SU-DHL-6 (cell line): ENCODE measurements around the gene SIDT2.

Source experiments
- H2AFZ ChIP-seq: fragments of 200-600 bp; sonication (generic); 2 replicates; pipeline ENCODE4 v1.6.1; 2014; ENCODE audit warnings: low read depth, mild to moderate bottlenecking, moderate library complexity, mixed read lengths, antibody characterized with exemption, low read length; ENCODE audit not compliant: severe bottlenecking
- H3F3A ChIP-seq: fragments of 200-600 bp; shearing (Covaris generic); 2 replicates; pipeline ENCODE4 v1.6.0; 2016; ENCODE audit warnings: antibody characterized with exemption, mild to moderate bottlenecking; ENCODE audit not compliant: insufficient read depth
- H3K27ac ChIP-seq: fragments of 200-600 bp; sonication (generic); 2 replicates; pipeline ENCODE4 v1.5.1; 2016; ENCODE audit warnings: low read depth, mild to moderate bottlenecking, low read length, moderate library complexity, mixed read lengths
- H3K27me3 ChIP-seq: fragments of 200-600 bp; sonication (generic), shearing (Covaris generic); 2 replicates; pipeline ENCODE4 v1.6.0; 2014; ENCODE audit warnings: mild to moderate bottlenecking, low read length
- H3K36me3 ChIP-seq: fragments of 200-600 bp; sonication (generic); 2 replicates; pipeline ENCODE4 v1.6.1; 2014; ENCODE audit warnings: mild to moderate bottlenecking, low read length, mixed read lengths
- H3K4me2 ChIP-seq: fragments of 300-600, 200-600 bp; shearing (Covaris generic), sonication (generic); 2 replicates; pipeline ENCODE4 v1.6.0; 2014; ENCODE audit warnings: low read length, low read depth, mild to moderate bottlenecking; ENCODE audit not compliant: poor library complexity, severe bottlenecking
- H3K4me3 ChIP-seq: fragments of 200-600 bp; sonication (generic); 2 replicates; pipeline ENCODE4 v1.5.1; 2014; ENCODE audit warnings: antibody characterized with exemption, low read length, mild to moderate bottlenecking, mixed read lengths; ENCODE audit not compliant: insufficient read depth, poor library complexity, severe bottlenecking
- H3K79me2 ChIP-seq: fragments of 200-600 bp; sonication (generic); 2 replicates; pipeline ENCODE4 v1.6.1; 2014; ENCODE audit warnings: mild to moderate bottlenecking, low read length, moderate library complexity; ENCODE audit not compliant: insufficient read depth
- H3K9ac ChIP-seq: fragments of 200-600 bp; sonication (generic); 2 replicates; pipeline ENCODE4 v1.7.0; 2014; ENCODE audit warnings: mild to moderate bottlenecking, low read length
- H3K9me2 ChIP-seq: fragments of 200-600 bp; sonication (generic); replicated peaks from 2 replicates; pipeline ENCODE4 v1.6.1; 2014; ENCODE audit warnings: low read length; ENCODE audit not compliant: insufficient read depth
- H3K9me3 ChIP-seq: fragments of 200-600 bp; sonication (generic); 2 replicates; pipeline ENCODE4 v1.6.1; 2014; ENCODE audit warnings: low read length, mixed read lengths; ENCODE audit not compliant: insufficient read depth
- H4K20me1 ChIP-seq: fragments of 200-600 bp; sonication (generic); 2 replicates; pipeline ENCODE4 v1.6.1; 2014; ENCODE audit warnings: low read depth, mild to moderate bottlenecking, antibody characterized with exemption, low read length, moderate library complexity, mixed read lengths
- CTCF ChIP-seq: fragments of 200-600 bp; sonication (generic); IDR thresholded peaks from one replicate; pipeline ENCODE4 v1.5.1; 2017; ENCODE audit warnings: antibody characterized with exemption, mild to moderate bottlenecking, low read length, moderate library complexity; ENCODE audit not compliant: insufficient read depth, poor library complexity, severe bottlenecking
- EZH2phosphoT487 ChIP-seq: fragments of 200-600 bp; sonication (generic), shearing (Covaris generic); conservative IDR thresholded peaks from 2 replicates; pipeline ENCODE4 v1.6.1; 2018; ENCODE audit warnings: mild to moderate bottlenecking, antibody characterized with exemption, low read length, moderate library complexity, mixed read lengths

SIDT2 gene

GRCh38 chr11:117199916-117200812 is 21.6 kb downstream of the SIDT2 start:
- Histone ChIP-seq H3K9me3 (no peaks in the 10 kb centered on the region), H3K79me2 (no peaks in the 10 kb centered on the region), H3K36me3 (no peaks in the 10 kb centered on the region), H3K9me2 (no peaks in the 10 kb centered on the region), H3K27ac (no peak overlapping the region), H3F3A (no peaks in the 10 kb centered on the region), H3K9ac (no peak overlapping the region), H4K20me1 (no peaks in the 10 kb centered on the region), H2AFZ (no peak overlapping the region), H3K27me3 (no peaks in the 10 kb centered on the region), H3K4me3 (no peak overlapping the region), H3K4me2 (no peak overlapping the region)
- TF ChIP-seq CTCF (no peak), EZH2phosphoT487 (no peak)

GRCh38 chr11:117200813-117201657 is 22.5 kb downstream of the SIDT2 start:
- H3K4me3 ChIP-seq: no peak overlapping the region

GRCh38 chr11:117201658-117202305 is 23.2 kb downstream of the SIDT2 start:
- Histone ChIP-seq H3K79me2 (no peaks in the 10 kb centered on the region), H3K4me3 (no peak overlapping the region), H3K36me3 (no peaks in the 10 kb centered on the region), H3F3A (no peaks in the 10 kb centered on the region), H3K9me3 (no peaks in the 10 kb centered on the region), H2AFZ (no peak overlapping the region), H3K27ac (no peak overlapping the region), H4K20me1 (no peaks in the 10 kb centered on the region), H3K9me2 (no peaks in the 10 kb centered on the region), H3K9ac (no peak overlapping the region), H3K4me2 (no peak overlapping the region), H3K27me3 (no peaks in the 10 kb centered on the region)
- TF ChIP-seq CTCF: no peak
- TF ChIP-seq EZH2phosphoT487: no peak

More at GRCh38 chr11:117200813-117201657, 22.5 kb downstream of the SIDT2 start:
- no peak overlapping the region for H3K9ac ChIP-seq
- no peaks in the 10 kb centered on the region for H3K9me2 ChIP-seq
- no peak overlapping the region for H2AFZ ChIP-seq
- no peaks in the 10 kb centered on the region for H3K36me3 ChIP-seq
- TF ChIP-seq EZH2phosphoT487: no peak
- TF ChIP-seq CTCF: no peak
- no peaks in the 10 kb centered on the region for H4K20me1 ChIP-seq
- H3K4me2 ChIP-seq: no peak overlapping the region
- H3K79me2 ChIP-seq: no peaks in the 10 kb centered on the region
- H3K9me3 ChIP-seq: no peaks in the 10 kb centered on the region
- H3F3A ChIP-seq: no peaks in the 10 kb centered on the region
- H3K27me3 ChIP-seq: no peaks in the 10 kb centered on the region
- no peak overlapping the region for H3K27ac ChIP-seq
